Stimulated activated CD4-positive, alpha-beta T cell treated with anti-CD3 and anti-CD28 coated beads, Interleukin-12 subunit alpha, Interleukin-12 subunit beta, amount 100 ng/mL, for 24 hours (primary cell): ENCODE results near the gene PPP2R2C.

ENCODE experiments used
- DNase-seq, 2 experiments: peaks; one replicate each; pipeline ENCODE4 v3.0.0-alpha.2; 2020; ENCODE audit warnings: low read depth in 2 of 2

Gene PPP2R2C

DNA sequence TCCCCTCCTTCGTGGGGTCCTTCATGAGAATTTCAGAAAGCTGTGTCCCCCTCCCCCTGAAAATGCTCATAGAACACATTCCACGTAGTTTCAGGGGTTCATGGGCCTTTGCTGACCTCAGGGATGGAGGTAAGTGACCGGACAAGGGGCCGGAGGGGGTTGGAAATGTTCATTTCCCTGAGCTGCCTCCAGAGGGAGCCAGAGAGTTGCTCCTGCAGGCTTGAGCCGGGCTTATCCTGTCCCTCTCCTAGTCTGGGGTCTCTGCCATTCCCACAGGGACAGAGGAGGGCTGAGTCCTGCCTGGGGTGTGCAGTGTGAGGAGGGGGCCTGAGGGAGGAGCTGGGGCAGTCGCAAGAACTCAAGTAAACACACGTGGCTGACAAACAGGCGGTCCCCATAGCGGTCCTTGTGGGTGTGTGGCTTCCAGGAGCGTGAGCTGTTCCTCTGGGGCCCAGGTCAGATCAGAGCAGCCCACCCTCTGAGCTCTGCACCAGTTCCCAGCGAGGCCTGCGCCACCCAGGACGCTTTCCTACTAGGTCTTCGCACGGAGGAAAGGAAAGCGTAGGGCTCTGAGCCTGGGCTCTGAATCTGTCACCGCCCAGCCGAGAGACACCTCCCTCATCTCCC lies 140.3 kb downstream of the PPP2R2C start:
- peak in 1 of 2 experiments; percentile 13 for DNase-seq

DNA sequence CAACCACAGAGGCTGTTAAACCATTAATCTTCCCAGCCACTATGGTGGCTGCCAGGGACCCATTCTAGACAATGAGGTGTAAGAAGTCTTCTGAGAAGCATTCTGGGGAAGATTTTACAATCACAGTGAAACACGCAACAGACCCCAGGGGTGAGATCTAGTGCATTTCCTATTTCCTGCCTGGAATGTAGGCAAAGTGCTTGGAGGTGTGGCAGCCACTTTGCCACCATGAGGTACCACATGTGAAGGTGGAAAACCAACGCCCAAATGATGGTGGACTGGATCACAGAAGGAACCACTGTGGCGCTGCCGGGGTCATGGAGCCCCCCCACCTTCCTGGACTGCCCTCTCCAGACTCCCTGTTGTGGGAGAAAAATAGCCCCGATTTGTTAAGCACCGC lies 140.9 kb downstream of the PPP2R2C start:
- DNase-seq, result no peak

DNA sequence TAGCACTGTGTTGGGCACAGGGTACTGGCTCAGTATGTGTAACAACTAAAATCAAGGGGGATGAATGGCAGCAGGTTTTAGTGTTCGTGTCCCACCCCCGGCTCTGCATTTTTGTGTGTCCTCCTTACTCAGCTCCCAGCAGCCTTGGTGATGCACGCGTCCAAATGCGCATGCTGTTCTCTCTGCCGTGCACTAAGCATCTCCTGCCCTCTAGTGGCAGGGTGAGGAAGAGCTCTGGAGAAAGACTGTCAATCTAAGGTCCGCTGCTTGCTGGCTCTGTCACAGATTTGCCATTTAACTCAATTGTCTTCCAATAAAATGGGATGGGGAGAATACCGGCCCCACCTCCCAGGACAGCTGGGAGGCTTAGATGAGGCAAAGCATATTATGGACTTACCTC lies 141.4 kb downstream of the PPP2R2C start:
- peak in 1 of 2 experiments; percentile 23 for DNase-seq

DNA sequence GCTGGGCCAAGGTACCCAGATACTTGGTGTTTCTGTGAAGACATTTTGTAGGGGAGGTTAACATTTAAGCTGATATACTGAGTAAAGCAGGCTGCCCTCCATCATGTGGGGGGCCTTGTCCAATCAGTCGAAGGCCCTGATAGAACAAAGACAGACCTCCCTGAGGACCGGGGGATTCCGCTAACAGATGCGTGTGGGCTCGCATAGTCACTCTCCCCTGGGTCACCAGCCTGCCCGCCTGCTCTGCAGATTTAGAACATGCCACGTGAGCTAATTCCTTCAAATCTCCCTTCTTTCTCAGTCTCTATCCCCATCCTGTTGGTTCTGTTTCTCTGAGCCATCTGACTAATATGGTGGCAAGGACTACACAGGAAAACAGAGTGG lies 142.0 kb downstream of the PPP2R2C start:
- no peak for DNase-seq

DNA sequence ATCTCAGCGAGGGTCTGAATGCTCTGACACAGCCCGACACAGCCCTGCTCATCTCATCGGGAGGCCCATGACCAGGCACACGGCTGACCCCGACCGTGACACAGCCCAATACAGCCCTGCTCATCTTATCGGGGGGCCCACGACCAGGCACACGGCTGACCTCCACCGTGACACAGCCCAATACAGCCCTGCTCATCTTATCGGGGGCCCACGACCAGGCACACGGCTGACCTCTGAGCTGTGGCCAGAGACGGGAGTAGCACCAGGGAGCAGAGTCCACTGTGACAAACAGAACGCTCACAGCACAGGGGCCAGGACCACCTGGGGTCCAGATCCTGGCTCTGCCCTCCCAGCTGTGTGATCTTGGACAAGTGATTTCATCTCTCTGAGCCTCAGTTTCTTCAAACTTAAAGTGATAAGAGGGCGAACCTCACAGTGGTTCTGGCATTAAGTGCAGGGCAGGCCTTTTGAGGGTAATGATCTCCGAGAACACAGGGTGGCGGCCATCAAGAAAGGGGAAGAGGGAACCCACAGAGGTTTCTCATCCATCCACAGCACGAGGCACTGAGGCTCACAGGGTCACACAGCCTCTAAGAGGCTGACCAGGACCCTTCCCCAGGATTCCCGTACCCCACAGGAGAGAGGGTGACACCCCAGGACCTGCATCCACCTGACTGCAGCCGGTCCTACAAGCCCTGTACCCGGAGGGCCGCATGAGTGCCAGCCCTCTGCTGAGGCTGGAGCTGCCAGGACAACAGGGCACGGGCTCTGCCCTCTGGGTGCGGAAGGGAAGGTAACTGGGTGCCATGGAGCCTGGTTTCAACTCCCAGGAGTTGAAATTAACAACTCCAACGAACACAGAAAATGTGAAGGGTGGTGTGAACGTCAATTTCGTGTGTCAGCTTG lies 142.7 kb downstream of the PPP2R2C start:
- no peak for DNase-seq

DNA sequence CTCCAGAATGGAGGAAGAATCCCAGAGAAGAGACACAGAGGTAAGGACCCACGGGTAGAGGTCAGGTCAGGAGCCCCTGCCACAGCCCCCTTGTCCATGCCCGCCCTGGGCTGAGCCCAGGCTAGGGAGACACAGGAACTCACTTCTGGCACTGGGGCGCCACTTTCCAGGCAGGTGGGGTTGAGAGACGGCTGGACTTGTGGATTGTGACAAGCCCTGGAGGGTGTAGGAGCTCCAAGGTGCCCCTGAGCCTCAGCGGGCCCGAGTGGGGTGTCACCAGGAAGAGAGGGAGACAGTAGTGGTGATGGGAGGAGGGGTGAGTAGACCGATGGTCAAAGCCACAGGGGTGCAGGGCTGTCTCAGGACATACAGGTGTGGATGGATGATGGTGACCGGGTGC lies 143.9 kb downstream of the PPP2R2C start:
- no peak for DNase-seq

DNA sequence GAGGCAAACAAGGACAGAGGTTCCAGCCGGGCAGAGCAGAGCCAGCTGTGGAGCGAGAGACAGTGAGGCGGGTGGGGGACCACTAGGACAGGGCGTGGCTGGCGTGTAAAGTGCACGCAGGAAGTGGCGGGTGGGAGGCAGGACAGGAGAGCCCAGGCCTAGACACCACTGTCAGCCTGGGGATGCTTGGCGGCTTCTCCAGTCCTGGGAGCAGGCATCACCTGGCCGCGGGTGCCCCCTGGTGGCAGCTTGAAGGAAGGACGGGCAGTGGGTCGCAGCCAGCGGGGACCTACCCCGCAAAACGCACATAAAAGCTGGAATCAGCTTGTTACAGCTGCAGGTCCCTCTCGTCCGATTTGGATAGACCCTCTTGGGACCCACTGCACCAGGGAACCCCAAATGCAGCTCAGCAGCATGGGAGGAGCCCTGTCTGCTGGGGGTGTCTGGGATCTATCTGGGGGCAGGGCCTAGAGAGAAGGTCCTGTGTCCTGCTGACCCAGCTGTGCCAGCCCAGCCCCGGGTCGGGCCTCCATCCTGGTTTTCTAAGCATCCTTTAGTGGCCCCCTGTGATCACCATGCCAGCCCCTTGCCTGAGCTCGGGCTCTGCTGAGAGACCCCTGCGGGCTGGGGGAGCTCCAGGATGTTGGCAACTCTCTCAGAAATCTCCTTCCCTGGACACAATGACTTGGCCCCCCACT lies 145.0 kb downstream of the PPP2R2C start:
- peak; percentile 58 to 77 for DNase-seq

DNA sequence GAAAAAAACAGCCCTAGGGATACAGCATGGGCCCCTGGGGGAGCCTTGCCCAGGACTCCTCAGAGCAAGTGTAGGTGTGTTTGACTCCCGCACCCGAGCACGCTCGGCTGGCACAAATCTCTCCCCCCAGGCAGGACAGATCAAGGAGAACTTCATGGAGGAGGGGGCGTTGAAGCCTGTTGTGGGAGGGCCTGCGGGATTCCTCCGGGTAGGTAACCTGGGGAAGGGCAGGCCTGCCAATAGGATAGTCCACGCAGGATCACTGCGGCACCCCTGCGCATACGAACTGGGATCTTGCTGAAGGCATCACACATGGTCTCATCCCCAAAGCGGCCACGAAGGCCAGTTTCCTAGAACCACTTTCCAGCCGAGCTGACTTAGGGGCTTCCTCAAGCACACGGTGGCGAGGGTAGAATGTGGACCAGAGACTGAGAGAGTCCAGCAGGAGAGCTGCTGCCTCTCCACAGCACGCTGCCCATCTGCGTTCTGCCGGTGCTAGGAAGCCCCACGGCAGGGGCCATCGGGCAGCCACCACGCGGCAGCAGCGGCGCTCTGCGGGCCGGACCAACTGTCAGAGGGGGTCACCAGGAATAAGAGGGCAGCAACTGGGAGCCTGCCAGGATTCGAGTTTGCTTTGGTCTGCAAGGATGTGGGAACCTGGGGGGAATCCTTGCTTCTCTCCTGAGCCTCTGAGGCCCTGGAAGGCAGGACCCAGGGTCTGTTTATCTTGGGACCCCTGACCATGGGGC lies 145.9 kb downstream of the PPP2R2C start:
- no peak for DNase-seq

DNA sequence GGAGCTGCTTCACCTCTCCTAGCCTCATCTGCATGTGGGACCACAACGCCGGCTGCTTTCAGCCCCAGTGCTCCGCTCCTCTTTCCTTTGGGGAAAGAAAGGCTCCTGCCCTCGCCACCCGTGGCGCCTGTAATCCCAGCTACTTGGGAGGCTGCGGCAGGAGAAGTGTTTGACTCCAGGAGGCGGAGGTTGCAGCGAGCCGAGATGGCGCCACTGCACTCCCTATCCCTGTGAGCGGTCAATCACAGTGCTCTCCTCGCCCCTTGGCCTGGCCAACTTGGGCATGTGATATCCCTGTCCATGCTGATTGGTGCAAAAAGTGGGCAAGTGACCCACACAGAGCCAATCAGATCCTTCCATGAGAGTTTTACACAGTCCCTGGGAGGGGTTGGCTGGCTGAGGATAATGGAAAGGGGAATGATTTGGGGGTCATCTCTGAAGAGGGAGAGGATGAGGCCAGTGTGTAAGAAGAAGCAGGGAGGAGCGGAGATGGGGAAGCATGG lies 146.6 kb downstream of the PPP2R2C start:
- DNase-seq, result no peak

DNA sequence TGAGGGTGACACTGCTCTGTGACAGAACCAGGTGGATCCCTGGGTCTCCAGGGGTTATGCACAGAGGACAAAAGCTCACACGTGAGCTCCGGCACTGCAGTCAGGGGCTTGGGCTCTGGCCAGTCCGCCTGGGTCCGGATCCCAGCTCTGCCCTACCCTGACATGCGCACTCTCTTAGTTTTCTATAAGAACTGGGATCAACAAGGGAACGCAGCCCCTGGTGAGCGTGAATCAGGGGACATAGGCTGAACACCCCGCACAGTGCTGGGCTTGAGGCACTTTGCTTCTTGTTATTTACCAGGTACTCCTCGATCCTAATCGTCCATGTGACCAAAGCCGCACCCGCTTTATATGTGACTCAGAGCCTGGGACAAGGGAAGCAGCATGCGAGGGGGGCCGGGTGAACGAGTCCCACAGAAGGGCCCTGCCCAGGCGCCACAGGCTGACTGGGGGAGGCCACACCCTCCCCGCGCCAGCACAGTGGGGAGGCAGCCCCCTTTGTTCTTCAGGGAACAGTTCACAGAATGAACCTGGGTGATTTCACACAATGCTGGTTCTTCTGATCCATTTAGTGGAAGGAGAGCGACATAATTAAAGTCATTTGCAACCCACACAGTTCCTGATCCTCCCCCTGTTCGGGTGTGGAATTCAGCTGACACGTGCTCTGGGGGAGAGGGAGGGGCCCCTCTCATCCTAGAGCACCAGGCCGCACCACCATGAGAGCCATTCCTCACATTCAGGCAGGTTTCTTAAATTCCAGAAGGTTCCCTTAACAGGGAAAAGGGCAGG lies 147.2 kb downstream of the PPP2R2C start:
- no peak for DNase-seq

DNA sequence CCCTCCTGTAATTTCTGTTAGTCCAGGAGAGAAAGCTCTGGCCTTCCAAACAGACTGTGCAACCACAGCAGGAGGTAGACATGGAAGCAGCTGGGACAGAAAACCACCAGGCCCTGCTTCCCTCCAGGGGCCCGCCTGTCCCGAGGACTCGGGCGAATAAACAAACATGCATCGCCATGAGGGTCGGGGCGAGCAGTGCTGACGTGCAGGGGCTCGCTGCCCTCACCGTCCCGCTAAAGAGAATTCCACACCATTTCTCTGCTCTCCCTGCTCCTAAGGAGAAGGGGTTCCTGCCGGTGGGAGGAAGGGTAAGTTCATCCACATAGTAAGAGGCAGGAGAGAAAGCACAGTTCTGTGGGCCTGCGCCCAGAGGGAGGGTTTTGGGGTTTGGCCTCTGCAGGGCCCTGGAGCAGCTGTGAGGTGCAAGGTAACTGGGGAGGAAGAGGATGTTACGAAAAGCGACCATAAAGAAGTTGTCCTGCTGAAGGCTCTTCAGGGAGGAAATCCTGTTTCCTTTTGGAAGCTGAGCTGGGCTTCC lies 147.9 kb downstream of the PPP2R2C start:
- no peak for DNase-seq

DNA sequence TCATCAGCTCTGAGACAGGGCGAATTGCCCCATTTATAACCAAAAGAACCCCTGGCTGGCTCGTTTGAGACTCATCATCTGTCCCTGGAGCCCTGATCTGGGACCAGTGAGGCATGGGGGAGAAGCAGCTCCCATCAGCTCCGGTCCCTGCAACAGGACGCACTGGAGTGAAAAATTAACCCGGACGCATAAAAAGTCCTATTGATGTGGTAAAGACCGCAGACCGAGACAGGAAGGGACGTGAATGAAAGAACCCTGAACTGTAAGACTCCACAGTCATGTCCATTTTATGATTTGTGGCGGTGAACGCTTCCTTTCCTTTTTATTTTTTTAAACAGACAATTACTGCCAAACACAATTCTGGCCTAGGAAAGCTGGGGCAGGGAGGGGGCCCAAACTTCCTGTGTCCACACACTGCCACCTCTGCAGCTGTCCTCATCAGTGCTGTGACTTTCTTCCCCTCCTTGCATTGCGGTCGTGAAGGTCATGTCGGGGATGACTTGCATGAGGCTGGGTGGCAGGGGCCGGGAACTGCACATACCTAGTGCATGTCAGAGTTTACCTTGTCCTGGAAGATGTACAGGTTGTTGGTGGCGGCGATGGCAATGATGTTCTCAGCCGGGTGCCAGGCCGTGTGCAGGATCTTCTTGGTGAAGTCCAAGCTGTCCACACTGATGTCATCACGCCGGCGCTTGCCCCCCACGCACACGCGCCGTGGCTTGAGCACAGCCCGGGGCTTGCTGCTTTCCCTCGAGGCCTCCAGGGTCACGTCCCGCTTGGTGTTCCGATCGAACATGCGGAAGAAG lies 149.4 kb downstream of the PPP2R2C start:
- DNase-seq, result no peak

DNA sequence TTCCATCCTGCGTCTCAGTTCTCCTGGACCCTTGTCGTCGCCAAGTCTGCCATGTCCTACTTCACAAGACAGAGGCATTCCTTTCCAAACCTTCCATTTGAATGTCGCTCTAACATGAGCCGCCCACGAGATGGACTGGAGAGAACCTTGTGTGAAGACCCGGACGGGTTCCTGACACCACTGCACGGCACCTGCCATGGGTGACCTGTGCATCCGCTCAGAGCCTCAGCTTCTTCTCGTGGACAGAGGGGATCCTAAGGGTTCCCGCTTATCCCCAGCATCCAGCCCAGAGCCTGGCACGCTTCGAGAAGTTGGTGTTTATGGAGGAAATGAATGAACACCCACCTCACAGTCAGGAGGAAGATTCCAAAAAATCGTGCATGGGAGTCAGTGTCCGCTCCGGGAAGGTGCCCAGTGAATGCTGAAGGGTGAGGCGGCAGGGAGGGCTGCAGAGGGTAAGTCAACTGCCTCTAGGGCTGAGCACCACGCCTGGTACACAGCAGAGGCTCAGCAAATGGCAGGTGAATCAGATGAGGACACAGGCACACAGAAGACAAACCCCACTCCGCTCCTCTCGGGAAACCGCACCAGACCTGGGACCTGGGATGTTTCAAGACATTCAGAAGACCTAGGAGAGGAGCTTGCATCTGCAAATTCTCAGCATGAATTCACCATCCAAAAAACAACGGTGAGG lies 150.2 kb downstream of the PPP2R2C start:
- no peak for DNase-seq

DNA sequence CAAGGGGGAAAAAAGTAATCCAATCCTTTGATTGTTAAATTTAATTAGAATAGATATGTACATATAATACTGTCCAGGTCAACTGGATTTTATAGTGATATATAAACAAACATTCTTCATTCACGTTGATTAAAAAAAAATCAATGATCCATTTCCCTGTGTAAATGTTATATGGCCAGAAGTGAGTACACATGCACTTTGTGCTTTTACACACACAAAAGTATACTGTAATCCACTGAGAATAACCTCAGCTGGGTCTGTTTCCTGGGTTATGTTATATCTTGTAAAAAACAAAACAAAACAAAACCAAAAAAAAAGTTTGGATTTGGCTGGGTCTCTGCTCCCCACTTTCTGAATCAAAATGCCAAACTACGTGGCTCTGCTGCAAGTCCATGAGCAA lies 151.1 kb downstream of the PPP2R2C start:
- no peak for DNase-seq

DNA sequence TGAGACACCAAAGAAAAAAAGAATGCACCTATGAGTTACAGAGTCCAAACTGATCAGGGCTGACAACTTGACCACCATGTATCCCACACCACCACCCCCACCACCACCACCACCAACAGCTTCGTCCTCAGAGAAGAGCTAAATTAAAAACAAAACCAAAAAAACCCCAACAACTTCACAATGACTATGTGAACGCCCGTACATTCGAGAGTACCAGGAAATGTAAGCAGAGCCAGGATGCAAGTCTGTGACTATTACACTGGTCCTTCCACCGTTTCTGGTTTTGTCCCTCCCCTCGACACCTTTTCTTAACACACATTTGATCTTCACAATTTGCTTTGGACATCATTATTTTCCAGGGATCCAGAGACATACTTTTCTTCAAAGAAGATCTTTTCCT lies 151.8 kb downstream of the PPP2R2C start:
- no peak for DNase-seq

DNA sequence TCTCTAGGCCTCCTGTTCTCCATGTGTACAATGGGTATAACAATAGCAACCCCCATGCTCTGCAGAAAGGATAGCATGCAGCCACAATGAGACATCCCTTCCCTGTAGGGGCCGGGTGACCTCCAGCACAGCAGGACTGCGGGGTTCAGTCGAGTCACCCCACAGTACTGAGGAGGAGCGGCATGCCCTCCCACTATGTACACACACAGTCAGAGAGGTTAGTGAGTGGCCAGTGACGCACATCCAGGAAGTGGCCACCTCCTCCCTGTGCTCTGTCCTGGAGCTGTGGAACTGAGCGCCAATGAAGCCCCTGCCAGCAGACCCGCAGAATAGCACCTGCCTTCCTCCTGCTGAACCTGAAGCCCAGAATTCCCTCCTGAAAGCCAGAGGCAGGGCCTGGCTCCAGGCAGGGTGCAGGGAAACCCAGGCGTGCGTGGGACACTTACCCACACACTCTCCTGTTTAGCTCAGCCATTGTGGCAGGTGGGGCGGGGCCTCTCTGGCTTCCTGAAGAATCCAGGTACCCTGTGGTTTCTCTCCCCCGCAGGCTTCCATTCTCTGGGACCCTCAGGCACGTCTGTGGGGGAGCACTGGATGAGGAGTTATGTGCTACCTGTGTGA lies 152.8 kb downstream of the PPP2R2C start:
- no peak for DNase-seq

DNA sequence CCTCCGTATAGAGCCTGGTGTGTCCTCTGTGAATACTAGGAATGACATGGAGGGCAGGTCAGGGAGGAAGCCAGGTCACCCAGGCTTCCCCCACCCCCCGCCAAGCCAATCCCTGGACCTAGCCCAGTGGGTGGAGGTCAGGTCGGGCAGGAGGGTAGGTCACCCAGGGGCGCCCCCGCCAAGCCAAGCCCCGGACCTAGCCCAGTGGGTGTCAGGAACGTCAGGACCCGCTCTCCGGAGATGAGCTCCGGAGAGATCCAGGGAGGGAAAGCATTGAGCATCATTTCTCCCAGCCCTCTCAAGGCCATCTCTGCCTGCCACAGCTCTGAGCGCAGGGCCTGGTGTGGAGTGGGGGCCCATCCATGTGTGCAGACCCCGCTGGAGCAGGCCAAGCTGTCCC lies 154.2 kb downstream of the PPP2R2C start:
- DNase-seq, result no peak

DNA sequence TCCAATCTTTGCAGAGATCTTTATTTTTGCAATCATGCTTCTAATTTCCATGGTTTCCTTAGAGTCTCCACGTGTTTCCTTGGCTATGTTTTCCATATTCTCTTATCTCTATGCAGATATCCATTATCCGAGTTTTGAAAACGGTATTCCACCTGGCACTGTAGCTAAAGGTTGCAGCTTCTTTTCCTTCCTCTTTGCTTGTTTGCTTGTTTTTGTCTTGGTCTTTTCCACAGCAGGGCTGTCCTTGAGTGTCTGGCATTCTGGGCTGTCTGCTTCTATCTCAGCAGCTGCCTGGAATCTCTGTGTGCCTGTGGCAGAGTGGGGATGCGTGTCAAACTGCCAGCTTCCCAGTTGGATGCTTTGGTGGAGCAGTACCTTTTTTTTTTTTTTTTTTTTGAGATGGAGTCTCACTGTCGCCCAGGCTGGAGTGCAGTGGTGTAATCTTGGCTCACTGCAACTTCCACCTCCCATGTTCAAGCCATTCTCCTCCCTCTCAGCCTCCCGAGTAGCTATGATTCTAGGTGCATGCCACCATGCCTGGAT lies 155.9 kb downstream of the PPP2R2C start:
- no peak for DNase-seq

DNA sequence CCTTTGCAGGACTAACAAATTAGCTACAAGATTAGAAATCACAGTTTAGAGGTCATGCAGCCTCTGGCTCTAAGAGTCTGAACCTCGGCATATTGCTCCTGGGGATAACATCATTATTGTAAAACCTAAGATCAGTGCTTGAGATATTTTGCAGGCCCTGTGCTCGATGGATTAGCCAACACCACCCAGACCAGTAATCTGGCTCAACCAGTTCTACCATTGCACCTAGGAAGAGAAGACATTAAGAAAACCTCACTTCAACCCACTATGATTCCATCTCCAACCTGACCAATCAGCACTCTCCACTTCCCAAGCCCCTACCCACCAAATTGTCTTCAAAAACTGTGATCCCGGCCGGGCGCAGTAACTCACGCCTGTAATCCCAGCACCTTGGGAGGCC lies 159.2 kb downstream of the PPP2R2C start:
- no peak for DNase-seq
